ENCODE measurements around the gene SCARB2.

SCARB2 gene

DNA sequence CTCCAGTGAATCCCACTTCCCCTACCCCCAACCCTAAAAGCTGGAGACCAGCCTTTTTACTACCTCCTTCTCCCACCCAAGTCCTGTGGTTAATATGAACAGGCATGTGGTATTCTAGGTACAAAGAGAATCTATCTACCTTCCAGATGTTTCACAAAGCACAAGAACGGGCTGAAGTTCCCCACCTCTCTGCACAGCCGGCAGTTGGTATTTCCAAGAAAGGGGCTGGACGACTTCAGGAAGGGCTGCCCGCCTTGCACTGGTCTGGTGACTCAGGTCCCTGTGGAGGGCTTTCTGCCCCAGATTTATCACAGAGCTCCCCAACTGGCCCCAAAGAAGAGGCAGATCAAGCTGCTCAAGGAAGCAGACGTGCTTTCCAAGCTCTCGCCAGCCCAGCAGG, 42.4 kb upstream of the SCARB2 start:
- Histone ChIP-seq H3K4me2 (no peak overlapping the region), H3K79me2 (ENCODE audit: insufficient read depth, low read depth) (no peaks in the 10 kb centered on the region), H3K27me3 (ENCODE audit: insufficient read depth, low read depth) (no peaks in the 10 kb centered on the region), H4K20me1 (ENCODE audit: insufficient read depth) (no peaks in the 10 kb centered on the region), H3K4me1 (ENCODE audit: low read depth, poor library complexity, severe bottlenecking) (peaks cover 28% of the 10 kb centered on the region), H3K36me3 (ENCODE audit: insufficient read depth) (no peaks in the 10 kb centered on the region), H3K9ac (no peak overlapping the region), H3K27ac (no peak overlapping the region), H3K4me3 (IDR thresholded peaks at IDR 0.05; ENCODE audit: insufficient read depth, low read depth, low read length) (no peak overlapping the region), H2AFZ (ENCODE audit: low read depth) (no peak overlapping the region)
- TF ChIP-seq, protein P1, sequence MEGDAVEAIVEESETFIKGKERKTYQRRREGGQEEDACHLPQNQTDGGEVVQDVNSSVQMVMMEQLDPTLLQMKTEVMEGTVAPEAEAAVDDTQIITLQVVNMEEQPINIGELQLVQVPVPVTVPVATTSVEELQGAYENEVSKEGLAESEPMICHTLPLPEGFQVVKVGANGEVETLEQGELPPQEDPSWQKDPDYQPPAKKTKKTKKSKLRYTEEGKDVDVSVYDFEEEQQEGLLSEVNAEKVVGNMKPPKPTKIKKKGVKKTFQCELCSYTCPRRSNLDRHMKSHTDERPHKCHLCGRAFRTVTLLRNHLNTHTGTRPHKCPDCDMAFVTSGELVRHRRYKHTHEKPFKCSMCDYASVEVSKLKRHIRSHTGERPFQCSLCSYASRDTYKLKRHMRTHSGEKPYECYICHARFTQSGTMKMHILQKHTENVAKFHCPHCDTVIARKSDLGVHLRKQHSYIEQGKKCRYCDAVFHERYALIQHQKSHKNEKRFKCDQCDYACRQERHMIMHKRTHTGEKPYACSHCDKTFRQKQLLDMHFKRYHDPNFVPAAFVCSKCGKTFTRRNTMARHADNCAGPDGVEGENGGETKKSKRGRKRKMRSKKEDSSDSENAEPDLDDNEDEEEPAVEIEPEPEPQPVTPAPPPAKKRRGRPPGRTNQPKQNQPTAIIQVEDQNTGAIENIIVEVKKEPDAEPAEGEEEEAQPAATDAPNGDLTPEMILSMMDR (conservative IDR thresholded peaks at IDR 0.05; ENCODE audit: low read depth, low read length): no peak

DNA sequence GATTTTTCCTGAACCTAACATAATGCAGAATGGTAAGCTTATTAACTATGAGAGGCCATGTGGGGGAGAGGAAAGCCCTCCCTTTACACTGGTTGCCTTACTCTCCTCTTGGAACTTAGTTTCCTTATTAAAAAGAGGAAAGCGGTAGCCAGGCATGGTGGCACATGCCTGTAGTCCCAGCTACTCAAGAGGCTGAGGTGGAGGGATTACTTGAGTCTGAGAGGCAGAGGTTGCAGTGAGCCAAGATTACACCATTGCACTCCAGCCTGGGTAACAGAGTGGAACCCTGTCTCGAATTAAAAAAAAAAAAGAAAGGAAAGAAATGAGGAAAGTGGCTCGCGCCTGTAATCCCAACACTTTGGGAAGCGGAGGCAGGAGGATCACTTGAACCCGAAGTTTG, 39.9 kb upstream of the SCARB2 start:
- Histone ChIP-seq H3K4me2 (no peak overlapping the region), H3K9ac (no peak overlapping the region), H3K27ac (no peak overlapping the region), H2AFZ (ENCODE audit: low read depth) (no peak overlapping the region), H3K4me1 (ENCODE audit: low read depth, poor library complexity, severe bottlenecking) (peaks cover 26% of the 10 kb centered on the region), H3K4me3 (IDR thresholded peaks at IDR 0.05; ENCODE audit: insufficient read depth, low read depth, low read length) (no peak overlapping the region), H3K27me3 (ENCODE audit: insufficient read depth, low read depth) (no peaks in the 10 kb centered on the region), H3K36me3 (ENCODE audit: insufficient read depth) (no peaks in the 10 kb centered on the region), H3K79me2 (ENCODE audit: insufficient read depth, low read depth) (no peaks in the 10 kb centered on the region), H4K20me1 (ENCODE audit: insufficient read depth) (no peaks in the 10 kb centered on the region)
- TF ChIP-seq, protein P1 (conservative IDR thresholded peaks at IDR 0.05; ENCODE audit: low read depth, low read length): no peak

DNA sequence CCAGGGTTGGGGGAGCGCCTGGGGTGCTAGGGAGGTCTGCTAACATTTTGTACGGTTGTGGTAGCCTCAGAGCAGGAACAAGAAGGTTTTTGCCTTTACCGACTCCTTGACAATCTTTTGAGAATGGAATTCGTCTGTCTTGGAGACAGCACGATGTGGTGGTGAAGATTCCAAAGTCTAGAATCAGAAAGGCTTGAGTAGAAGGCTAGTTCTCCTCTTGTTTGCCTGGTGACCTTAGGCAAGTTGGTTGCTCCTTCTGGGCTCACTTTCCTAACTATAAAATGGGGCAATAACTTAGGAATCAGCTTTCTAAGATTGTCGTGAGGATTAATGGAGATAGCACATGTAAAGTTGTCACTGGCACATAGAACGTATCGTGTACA, 38.6 kb upstream of the SCARB2 start:
- Histone ChIP-seq H3K79me2 (ENCODE audit: insufficient read depth, low read depth) (no peaks in the 10 kb centered on the region), H3K36me3 (ENCODE audit: insufficient read depth) (no peaks in the 10 kb centered on the region), H4K20me1 (ENCODE audit: insufficient read depth) (no peaks in the 10 kb centered on the region), H3K4me1 (ENCODE audit: low read depth, poor library complexity, severe bottlenecking) (peaks cover 20% of the 10 kb centered on the region), H2AFZ (ENCODE audit: low read depth) (peak overlapping the region; percentile 88; the same call in 1 of the 2 replicates), H3K4me3 (IDR thresholded peaks at IDR 0.05; ENCODE audit: insufficient read depth, low read depth, low read length) (no peak overlapping the region), H3K9ac (0 out of 2 replicates have a peak overlapping the region, but pooled peaks have one; percentile 54), H3K27me3 (ENCODE audit: insufficient read depth, low read depth) (no peaks in the 10 kb centered on the region), H3K4me2 (peak overlapping the region; percentile 93; the same call in 1 of the 2 replicates), H3K27ac (no peak overlapping the region; the same call in 1 of the 2 replicates)
- TF ChIP-seq, protein P1 (conservative IDR thresholded peaks at IDR 0.05; ENCODE audit: low read depth, low read length): no peak

DNA sequence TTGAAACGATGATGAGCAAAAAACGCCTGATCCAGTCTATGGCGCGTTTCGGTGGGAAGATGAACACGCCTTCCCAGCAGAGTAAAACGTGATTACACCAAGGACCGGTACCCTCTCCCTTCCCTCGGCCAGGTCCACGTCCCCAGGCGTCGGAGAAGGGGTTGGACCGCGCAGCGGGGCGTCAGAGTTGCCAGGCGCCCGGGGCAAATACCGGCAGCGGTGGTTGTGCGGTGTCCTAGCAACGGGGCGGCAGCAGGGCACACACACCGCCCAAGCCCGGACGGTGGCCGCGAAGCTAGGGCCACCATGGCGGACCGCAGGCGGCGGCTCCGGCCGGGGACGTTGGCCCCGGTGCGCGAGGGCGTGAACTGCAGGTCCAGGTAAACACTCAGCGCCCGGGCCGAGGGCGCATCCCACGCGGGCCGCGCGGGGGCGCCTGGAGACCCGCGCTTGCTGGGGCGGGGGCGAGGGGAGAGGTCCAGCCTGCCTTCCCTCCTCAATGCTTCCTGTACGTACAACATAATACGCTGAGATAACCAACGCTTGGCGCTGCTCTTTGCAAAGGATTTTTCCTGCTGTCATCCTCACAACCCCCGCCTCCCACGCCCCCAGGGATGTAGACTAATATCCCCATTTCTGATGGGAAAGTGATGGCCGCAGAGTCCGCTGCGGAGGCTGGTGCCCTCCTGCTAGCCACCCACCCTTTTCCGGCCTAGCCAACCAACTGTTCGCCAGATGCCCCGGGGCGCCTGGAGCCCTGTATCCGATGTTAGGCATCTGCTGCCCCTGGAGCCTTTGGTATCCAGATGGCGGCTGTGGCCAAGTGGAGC, 38.0 kb upstream of the SCARB2 start, which contains the start of gene FAM47E:
FAM47E (plus strand) TSS at position 281 of the 830 bp plus-strand sequence; CDS start at position 307, 26 bp downstream.
- Histone ChIP-seq H4K20me1 (ENCODE audit: insufficient read depth) (no peaks in the 10 kb centered on the region), H2AFZ (ENCODE audit: low read depth) (peak within 1 kb of the TSS; percentile 88), H3K4me2 (peak within 1 kb of the TSS; percentile 93), H3K9ac (peak within 1 kb of the TSS; percentile 54), H3K4me3 (IDR thresholded peaks at IDR 0.05; ENCODE audit: insufficient read depth, low read depth, low read length) (peak within 1 kb of the TSS; percentile 97), H3K79me2 (ENCODE audit: insufficient read depth, low read depth) (no peaks in the 10 kb centered on the region), H3K27ac (peak within 1 kb of the TSS; percentile 41; the same call in 1 of the 2 replicates), H3K4me1 (ENCODE audit: low read depth, poor library complexity, severe bottlenecking) (peaks cover 20% of the 10 kb centered on the region), H3K36me3 (ENCODE audit: insufficient read depth) (no peaks in the 10 kb centered on the region), H3K27me3 (ENCODE audit: insufficient read depth, low read depth) (no peaks in the 10 kb centered on the region)
- TF ChIP-seq, protein P1 (conservative IDR thresholded peaks at IDR 0.05; ENCODE audit: low read depth, low read length): peak; percentile 65; the same call in 1 of the 2 replicates

Measured in KMS-11 (cell line).